GF-D8 (cell line): ENCODE results near the gene CLN3.
"Not testable (repeated sequence)": the region's sequence is repeated elsewhere in the genome, so short reads cannot be mapped to it uniquely, and the experiment has no call there.

Source experiments
- DNase-seq: peaks from one replicate; lab custom pipeline; 2025; lab: John Stamatoyannopoulos, UW

CLN3 gene

DNA sequence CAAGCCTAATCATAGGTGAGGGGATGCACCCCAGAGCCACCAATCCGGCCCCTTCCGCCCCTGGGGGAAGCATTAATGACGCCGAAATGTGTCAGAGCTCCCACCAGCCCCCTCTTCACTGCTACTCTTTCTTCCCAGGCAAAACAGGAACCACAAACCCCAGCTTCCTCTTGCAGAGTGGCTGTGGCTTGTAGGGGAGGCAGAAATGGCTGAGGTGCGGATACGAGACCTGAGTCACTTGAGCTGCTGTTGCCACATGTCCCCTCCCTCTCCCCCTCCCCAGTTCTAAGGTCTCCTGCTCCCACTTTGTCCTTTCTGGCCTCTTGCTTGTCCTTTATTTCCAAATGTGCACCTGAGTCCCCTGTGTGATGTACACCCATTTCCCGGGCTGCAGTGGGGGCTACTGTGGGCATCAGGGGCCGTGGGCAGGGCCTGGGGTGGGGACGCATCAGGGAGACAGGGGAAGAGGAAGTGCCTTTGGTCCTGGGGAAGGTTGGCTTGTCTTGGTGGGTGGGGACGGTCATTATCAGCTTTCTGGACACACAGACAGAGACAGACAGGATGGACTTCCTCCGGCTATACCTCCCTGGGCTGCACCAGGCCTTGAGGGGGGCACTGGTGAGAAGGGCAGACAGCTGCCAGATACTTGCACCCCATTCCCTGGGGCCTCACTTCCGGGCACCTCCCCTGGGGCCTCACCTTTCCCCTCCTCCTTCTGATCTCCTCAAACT is 2.4 kb upstream of the CLN3 start, which contains the start of gene APOBR:
TSS of gene APOBR (plus strand) at position 523 of the 731 bp plus-strand sequence. CDS start at position 562, 39 bp downstream.
- DNase-seq, result peak; percentile 96

DNA sequence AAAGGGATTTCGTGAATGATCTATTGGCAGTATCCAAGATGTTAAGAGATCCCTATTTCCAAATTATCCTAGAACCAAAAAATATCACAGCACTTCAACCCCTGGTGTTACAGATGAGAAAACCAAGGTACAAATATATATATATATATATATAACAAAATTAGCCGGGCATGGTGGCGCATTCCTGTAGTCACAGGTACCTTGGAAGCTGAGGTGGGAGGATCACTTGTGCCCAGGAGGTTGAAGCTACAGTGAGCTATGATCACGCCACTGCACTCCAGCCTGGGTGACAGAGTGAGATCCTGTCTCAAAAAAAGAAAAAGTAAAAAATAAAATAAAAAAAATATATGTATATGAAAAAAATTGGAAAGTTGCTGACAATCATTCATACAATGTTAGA is 637 bp upstream of the CLN3 start:
- no peak for DNase-seq

DNA sequence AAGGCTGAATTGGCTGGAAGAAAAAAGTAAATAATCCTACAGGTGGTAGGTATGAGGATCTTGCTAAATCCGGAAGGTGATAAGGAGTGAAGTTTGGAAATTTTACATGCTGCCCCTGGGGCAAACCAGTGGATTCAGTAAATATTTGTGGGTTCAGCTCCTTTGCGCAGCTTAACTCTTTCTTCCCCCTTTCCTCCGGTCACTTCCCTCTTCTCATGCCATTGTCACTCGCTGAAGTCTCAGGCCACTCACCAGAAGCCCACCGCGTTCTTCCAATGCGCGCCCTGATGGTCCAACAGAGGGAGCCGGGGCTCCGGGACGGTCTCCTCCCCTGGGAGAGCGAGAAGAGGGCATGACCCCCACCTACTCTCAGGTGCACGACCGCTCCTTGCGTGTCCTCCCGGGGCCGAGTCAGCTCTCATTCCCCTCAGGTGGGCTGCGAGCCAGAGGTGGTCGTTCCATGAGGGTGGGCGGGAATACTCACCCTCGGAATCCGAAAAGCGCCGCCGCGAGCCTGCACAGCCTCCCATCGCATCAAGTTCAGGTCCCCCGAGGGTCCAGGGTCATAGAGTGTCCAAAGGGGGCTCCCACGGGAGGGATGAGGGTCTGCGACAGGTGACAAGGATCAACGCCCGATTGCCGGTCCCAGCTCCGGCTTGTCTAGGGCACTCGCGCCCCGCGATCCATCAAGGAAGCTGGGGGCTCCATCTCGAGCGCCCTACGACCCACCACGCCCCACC is 474 bp downstream of the CLN3 start:
- peak; percentile 52 for DNase-seq

DNA sequence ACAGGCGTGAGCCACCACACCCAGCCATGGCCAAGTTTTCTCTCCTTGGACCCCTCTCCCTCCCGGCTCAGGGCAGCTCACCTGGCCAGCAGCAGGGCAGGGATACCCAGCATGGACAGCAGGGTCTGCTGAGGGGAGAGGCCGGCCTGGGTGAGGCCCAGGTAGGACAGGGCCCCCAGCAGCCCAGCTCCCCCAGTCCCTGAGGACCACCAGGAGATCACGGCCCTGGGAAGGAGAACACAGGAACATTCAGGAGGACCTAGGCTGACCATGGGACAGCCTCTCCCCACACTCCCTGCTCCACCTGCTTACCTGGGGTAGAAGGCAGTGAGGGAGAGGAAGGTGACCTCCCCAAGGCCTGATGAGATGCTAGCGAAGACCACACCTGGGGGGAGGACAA is 5.6 kb downstream of the CLN3 start:
- no peak for DNase-seq

DNA sequence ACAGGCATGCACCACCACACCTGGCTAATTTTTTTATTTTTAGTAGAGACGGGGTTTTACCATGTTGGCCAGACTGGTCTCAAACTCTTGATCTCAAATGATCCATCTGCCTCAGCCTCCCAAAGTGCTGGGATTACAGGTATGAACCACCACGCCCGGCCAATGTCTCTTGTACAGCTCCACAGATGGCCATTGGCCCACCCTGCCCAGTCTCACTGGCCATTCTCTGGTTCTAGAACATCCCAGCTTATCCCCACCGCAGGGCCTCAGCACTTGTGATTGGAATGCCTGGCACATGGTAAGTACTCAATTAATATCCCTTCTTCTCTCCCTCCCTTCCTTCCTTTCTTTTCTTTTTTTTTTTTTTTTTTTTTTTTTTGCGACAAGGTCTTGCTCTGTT is 8.5 kb downstream of the CLN3 start:
- DNase-seq, result not testable (repeated sequence)

DNA sequence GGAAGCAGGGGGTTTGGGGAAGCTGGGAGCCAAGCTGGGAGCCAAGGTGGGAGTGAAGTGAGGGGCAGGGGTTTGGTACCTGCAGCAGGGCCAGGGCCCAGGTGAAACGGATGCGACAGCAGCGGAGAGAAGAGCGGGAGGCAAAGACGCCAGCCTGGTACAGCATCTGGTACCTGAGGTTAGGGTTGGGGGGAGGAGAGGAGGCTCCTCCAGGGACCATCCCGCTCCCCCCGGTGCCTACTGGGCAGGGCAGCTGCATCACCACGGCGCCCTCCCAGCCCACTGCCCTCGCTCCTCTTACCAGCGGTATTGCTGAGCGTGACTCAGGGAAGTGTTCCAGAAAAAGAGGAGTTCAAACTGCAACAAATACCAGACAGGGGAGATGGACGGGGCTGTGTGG is 9.8 kb downstream of the CLN3 start:
- DNase-seq, result no peak

DNA sequence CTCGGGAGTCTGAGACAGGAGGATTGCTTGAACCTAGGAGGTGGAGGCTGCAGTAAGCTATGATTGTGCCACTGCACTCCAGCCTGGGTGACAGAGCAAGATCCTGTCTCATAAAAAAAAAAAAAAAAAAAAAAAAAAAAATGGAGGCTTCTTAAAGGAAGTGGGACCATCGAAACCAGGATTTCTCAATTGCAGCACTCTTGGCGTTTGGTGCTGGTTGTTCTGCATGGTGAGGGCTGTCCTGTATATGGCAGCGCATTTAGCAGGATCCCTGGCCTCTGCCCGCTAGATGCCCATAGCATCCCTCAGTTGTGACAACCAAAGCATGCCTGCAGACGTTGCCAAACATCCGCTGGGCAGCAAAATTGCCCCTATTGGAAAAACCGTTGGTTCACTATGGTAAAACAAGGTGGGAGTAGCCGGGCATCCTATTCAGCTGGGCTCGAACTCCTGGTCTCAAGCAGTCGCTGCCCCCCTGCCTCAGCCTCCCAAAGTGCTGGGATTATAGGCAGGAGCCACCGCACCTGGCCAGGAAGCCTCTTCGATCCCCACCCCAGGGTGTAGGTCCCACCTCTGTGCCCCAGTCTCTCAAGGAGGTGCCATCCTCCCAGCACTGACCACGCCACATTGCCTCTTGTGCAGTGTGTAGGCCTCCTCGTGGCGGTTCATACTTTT is 13.2 kb downstream of the CLN3 start:
- no peak for DNase-seq

DNA sequence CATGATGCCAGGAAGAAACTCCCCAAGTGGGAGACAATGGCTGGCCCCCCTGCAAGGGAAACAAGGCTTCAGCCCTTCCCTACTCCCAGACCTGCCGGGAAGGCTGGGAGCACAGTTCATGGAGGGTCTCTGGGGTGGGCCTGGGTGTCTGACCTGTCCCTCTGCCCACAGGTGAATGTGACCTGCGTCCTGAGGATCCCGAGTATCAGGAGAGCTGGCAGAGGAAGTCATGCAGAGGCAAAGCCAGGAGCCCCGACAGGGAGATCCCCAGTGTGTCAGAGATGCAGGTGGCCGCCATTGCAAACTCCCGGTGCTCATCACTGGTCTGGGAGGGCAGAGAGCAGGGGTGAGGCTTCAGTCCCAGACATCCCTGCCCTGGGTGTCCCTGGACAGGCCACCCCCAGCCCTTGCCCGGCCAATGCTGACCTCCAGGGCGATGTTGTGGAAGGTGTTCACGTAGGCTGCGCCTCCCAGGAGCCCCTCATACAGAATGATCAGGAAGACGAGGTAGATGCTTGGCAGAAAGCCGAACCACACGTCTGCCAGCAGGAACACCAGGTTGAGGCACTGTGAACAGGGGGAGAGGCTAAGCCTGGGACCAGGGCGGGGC is 14.5 kb downstream of the CLN3 start:
- no peak for DNase-seq

DNA sequence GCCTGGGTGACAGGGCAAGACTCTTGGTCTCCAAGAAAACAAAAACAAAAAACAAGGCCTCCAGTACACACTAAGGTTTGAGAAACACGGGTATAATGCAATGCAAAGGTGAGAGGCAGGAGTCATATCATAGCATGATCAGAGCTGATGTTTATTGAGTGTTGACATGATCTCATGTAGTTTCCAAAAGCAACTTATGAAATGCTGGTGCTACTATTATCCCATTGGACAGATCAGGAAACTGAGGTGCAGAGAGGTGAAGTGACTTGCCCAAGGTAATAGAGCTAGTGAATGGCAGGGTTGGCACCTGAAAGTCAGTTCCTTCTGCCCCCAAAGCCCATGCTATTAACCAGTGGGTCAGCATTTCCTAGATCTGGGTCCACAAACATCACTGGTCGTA is 16.7 kb downstream of the CLN3 start:
- no peak for DNase-seq

DNA sequence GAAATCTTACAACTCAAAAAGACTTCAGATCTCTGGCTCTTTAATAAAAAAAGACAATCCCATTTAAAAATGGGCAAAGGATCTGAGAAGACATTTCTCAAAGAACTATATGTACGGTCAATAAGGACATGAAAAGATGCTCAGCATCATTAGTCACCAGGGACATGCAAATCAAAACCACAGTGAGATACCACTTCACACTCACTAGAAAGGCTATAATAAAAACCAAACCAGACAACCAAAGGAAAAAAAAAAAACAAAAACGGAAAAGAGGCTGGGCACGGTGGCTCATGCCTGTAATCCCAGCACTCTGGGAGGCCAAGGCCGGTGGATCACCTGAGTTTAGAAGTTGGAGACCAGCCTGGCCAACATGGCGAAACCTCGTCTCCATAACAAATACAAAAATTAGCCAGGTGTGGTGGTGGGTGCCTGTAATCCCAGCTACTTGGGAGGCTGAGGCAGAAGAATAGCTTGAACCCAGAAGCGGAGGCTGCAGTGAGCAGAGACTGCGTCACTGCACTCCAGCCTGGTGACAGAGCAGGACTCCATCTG is 18.1 kb downstream of the CLN3 start:
- DNase-seq, result no peak

DNA sequence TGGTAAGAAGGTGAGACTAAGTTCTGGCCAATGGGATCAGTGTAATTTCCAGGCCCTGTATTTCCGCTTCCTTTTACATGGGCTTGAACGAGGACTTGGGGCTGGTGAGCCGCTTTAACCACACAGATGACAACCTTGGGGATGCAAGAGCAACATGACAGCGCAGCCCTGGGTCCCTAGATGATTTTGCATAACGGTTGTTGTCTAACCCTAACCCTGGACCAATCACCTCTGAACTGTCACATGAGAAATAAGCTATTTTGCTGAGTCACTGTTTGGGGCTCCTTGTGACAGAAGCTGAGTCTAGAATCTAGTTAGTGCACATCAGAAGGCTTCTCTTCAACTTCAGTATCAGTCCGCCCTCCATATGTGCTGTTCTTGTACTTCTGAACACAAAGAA is 44.8 kb downstream of the CLN3 start:
- not testable (repeated sequence) for DNase-seq

DNA sequence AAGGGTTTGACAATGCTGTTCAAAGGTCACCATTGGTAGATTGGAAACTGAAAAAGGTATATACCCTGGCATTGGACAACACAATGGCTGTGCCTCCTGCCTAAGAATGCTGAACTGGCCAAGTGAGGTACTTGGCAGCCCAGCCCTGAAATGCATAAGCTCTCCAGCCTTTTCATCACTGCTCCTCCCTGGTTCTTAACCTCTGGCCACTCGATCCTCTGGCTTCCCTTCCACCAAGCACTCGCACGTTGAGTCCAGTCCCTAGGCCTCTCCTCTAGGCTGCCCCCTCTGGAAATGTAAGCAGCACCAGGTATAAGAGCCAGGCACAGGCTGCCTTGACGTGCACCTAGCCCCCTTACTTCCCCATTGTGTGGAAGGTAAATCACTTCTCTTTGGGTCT is 45.5 kb downstream of the CLN3 start:
- not testable (repeated sequence) for DNase-seq

DNA sequence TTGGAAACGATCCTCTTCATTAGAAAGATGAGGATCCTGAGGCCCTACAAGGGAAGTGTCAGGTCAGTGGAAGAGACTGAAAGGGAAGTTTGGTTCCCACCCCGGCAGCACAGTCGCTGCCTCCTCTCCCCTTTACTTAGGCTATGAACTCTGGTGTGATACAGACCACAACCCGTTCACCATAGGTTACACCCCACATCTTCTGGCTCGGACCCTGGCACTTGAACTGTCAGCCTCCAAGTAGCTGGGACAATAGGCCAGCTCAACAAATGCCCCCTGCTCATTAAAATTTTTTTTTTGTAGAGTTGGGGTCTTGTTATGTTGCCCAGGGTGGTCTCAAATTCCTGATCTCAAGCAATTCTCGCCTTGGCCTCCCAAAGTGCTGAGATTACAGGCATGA is 47.9 kb downstream of the CLN3 start:
- DNase-seq, result not testable (repeated sequence)

DNA sequence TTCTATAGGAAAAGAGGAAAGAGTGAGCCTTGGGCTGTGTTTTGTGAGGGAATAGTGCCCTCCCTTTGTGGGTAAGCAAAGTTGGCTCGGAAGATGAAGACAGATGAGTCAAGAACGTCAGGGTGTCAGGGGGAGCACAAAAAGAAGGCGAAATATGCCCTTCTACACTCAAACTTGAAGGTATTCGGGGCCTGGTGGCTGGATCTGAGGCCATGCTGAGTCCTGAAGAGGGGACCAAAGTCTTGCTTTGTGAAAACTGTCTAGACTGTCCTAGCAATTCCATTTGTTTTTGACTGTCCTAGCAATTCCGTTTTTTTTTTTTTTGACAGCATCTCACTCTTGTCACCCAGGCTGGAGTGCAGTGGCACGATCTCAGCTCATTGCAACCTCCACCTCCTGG is 53.0 kb downstream of the CLN3 start:
- DNase-seq, result not testable (repeated sequence)

DNA sequence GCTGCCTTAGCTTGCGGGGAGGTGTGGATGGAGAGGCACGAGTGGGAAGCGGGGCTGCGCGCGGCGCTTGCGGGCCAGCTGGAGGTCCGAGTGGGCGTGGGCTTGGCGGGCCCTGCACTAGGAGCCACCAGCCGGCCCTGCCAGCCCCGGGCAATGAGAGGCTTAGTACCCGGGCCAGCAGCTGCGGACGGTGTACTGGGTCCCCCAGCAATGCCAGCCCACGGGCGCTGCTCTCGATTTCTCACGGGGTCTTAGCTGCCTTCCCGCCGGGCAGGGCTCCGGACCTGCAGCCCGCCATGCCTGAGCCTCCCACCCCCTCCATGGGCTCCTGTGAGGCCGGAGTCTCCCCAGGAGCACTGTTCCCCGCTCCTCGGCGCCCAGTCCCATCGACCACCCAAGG is 56.5 kb downstream of the CLN3 start:
- DNase-seq, result not testable (repeated sequence)
